Osteoblast (primary cell): ENCODE results near the gene P2RX3. TPM values are rescaled to one million over a fixed set of nuclear protein-coding genes. Genes with fewer than 3 reads are reported as not detected.
A peak's percentile ranks its signal among the peaks of the same experiment; 100 is the strongest.

Experiments
- DNase-seq: peaks from one replicate; pipeline ENCODE4 v3.0.0; 2011; ENCODE audit warnings: low spot score, mixed read lengths; ENCODE audit not compliant: insufficient read length; ENCODE audit errors: missing footprints
- H2AFZ ChIP-seq: 2 replicates; pipeline ENCODE4 v1.6.0; 2011; ENCODE audit warnings: mild to moderate bottlenecking, low read length
- H3K27ac ChIP-seq: 2 replicates; pipeline ENCODE4 v1.5.1; 2011; ENCODE audit warnings: mild to moderate bottlenecking, low read depth, low read length, moderate library complexity
- H3K27me3 ChIP-seq: 2 replicates; pipeline ENCODE4 v1.6.0; 2012; ENCODE audit warnings: mild to moderate bottlenecking, control low read depth, inconsistent platforms, low read length, moderate library complexity; ENCODE audit not compliant: insufficient read depth
- H3K36me3 ChIP-seq: 2 replicates; pipeline ENCODE4 v1.5.1; 2011; ENCODE audit warnings: mild to moderate bottlenecking, low read length, control low read depth, moderate library complexity; ENCODE audit not compliant: insufficient read depth
- H3K4me1 ChIP-seq: 2 replicates; pipeline ENCODE4 v1.5.1; 2011; ENCODE audit warnings: mild to moderate bottlenecking, low read length, control low read depth, moderate library complexity; ENCODE audit not compliant: insufficient read depth
- H3K4me2 ChIP-seq: 2 replicates; pipeline ENCODE4 v1.6.0; 2011; ENCODE audit warnings: mild to moderate bottlenecking, low read length; ENCODE audit not compliant: insufficient read depth
- H3K4me3 ChIP-seq: fragments of 200-600 bp; sonication (generic); 3 replicates; pipeline ENCODE4 v1.5.1; 2012; ENCODE audit warnings: mild to moderate bottlenecking, low read length, inconsistent platforms; ENCODE audit not compliant: insufficient read depth
- H3K79me2 ChIP-seq: 2 replicates; pipeline ENCODE4 v1.6.0; 2012; ENCODE audit warnings: mild to moderate bottlenecking, low read length, control low read depth, inconsistent platforms; ENCODE audit not compliant: insufficient read depth
- H3K9me3 ChIP-seq: 2 replicates; pipeline ENCODE4 v1.5.1; 2011; ENCODE audit warnings: low read depth, low read length, control low read depth
- H4K20me1 ChIP-seq: 2 replicates; pipeline ENCODE4 v1.6.0; 2012; ENCODE audit warnings: mild to moderate bottlenecking, low read length, control low read depth; ENCODE audit not compliant: insufficient read depth
- CTCF ChIP-seq: IDR thresholded peaks from 2 replicates; pipeline ENCODE4 v1.5.1; 2011; ENCODE audit warnings: mild to moderate bottlenecking, low read depth, low read length, moderate library complexity; ENCODE audit errors: extremely low read depth
- total RNA-seq: library from RNA; depleted of rRNA; stranded (reverse); fragments of >200 nt; gene quantifications from 2 replicates; pipeline ENCODE4 v1.2.3, GENCODE V29; 2012

P2RX3 gene
- total RNA-seq, 1 donor: not detected

- Histone ChIP-seq H4K20me1 (peaks cover 36% of the 10 kb centered on the region), H3K27ac (peak overlapping the region; percentile 97), H3K4me3 (peak overlapping the region; percentile 96), H3K4me2 (peak overlapping the region; percentile 96), H3K36me3 (peaks cover 48% of the 10 kb centered on the region), H3K4me1 (peaks cover 45% of the 10 kb centered on the region), H3K79me2 (peaks cover 62% of the 10 kb centered on the region), H2AFZ (peak overlapping the region; percentile 69), H3K27me3 (no peaks in the 10 kb centered on the region), H3K9me3 (no peaks in the 10 kb centered on the region)
- peak; percentile 100 for DNase-seq
- TF ChIP-seq CTCF: no peak
Measured at GRCh38 chr11:57322256-57323166, 15.6 kb upstream of the P2RX3 start.

- peak; percentile 89 for DNase-seq
- peak overlapping the region; percentile 96 for H3K4me3 ChIP-seq
- no peaks in the 10 kb centered on the region for H3K9me3 ChIP-seq
- no peaks in the 10 kb centered on the region for H3K27me3 ChIP-seq
- H3K27ac ChIP-seq: peak overlapping the region; percentile 97
- H2AFZ ChIP-seq: no peak overlapping the region
- TF ChIP-seq CTCF: no peak
- peaks cover 29% of the 10 kb centered on the region for H4K20me1 ChIP-seq
- H3K4me2 ChIP-seq: peak overlapping the region; percentile 96
- H3K79me2 ChIP-seq: peaks cover 54% of the 10 kb centered on the region
- H3K4me1 ChIP-seq: peaks cover 41% of the 10 kb centered on the region
- H3K36me3 ChIP-seq: peaks cover 48% of the 10 kb centered on the region
Measured at GRCh38 chr11:57323167-57323854, 14.8 kb upstream of the P2RX3 start.

- TF ChIP-seq CTCF: no peak
- H2AFZ ChIP-seq: peak overlapping the region; percentile 64
- DNase-seq: no peak
- peak overlapping the region; percentile 96 for H3K4me2 ChIP-seq
- peaks cover 25% of the 10 kb centered on the region for H4K20me1 ChIP-seq
- H3K27ac ChIP-seq: peak overlapping the region; percentile 97
- peak overlapping the region; percentile 96 for H3K4me3 ChIP-seq
- peaks cover 41% of the 10 kb centered on the region for H3K4me1 ChIP-seq
- H3K9me3 ChIP-seq: no peaks in the 10 kb centered on the region
- H3K36me3 ChIP-seq: peaks cover 48% of the 10 kb centered on the region
- no peaks in the 10 kb centered on the region for H3K27me3 ChIP-seq
- peaks cover 50% of the 10 kb centered on the region for H3K79me2 ChIP-seq
Measured at GRCh38 chr11:57323855-57324153, 14.3 kb upstream of the P2RX3 start.
